GM12878 (cell line): ENCODE results near the gene UVSSA. TPM values are rescaled to one million over a fixed set of nuclear protein-coding genes. Genes with fewer than 3 reads are reported as not detected.

Source experiments
- ATAC-seq: fragments of 200-7000 bp; cut with Tn5 transposase; 3 replicates; pipeline ENCODE4 v1.9.1; 2020; ENCODE audit warnings: mild to moderate bottlenecking, moderate library complexity
- BruUV-seq: library from RNA; stranded (reverse); fragments of 400-500 nt; replicated peaks from 2 replicates; lab custom pipeline; 2021; lab: Mats Ljungman, UMichigan
- CTCF ChIA-PET: fragments of 300-600 bp; sonication (Branson Sonifier 250); formaldehyde crosslinking; extraction: SDS; loops from one replicate; lab custom pipeline; 2021; ENCODE audit warnings: inconsistent platforms; lab: Yijun Ruan, JAX
- POLR2A ChIA-PET: fragments of 350-600 bp; formaldehyde crosslinking; extraction: SDS; loops from one replicate; lab custom pipeline; 2021; ENCODE audit warnings: inconsistent platforms; lab: Charles Lee
- RAD21 ChIA-PET: fragments of 300-600 bp; sonication (Branson Sonifier 250); formaldehyde crosslinking; loops from one replicate; lab custom pipeline; 2023; ENCODE audit warnings: antibody characterized with exemption; ENCODE audit not compliant: unreplicated experiment; lab: Charles Lee
- SMC1A ChIA-PET: fragments of 300-600 bp; sonication (Branson Sonifier 250); formaldehyde crosslinking; loops from one replicate; lab custom pipeline; 2023; ENCODE audit not compliant: unreplicated experiment, uncharacterized antibody; lab: Charles Lee
- DNase-seq: peaks from one replicate; pipeline ENCODE4 v3.0.0-alpha.2; 2011; ENCODE audit warnings: low read depth, low spot score
- FAIRE-seq: peaks from 3 replicates; lab custom pipeline; 2011; peaks lifted over from hg19 to GRCh38; lab: Jason Lieb, UNC
- H2AFZ ChIP-seq: 2 replicates; pipeline ENCODE4 v1.6.0; 2011; ENCODE audit warnings: low read depth, low read length, control low read depth; ENCODE audit not compliant: control insufficient read depth
- H3K27ac ChIP-seq: 2 replicates; pipeline ENCODE4 v1.5.1; 2011; ENCODE audit warnings: control low read depth; ENCODE audit not compliant: control insufficient read depth, insufficient read depth
- H3K27me3 ChIP-seq, 2 experiments: replicated peaks in 1 of 2; 2 replicates each; pipeline versions ENCODE4 v1.6.0 to v1.6.1; 2011; ENCODE audit warnings: low read length in 1 of 2; ENCODE audit not compliant: control insufficient read depth in 2 of 2, insufficient read depth in 2 of 2
- H3K36me3 ChIP-seq, 2 experiments: 2 replicates each; pipeline ENCODE4 v1.5.1; 2011; ENCODE audit warnings: low read length in 1 of 2; ENCODE audit not compliant: control insufficient read depth in 2 of 2, insufficient read depth in 2 of 2
- H3K4me1 ChIP-seq: 2 replicates; pipeline ENCODE4 v1.6.1; 2011; ENCODE audit warnings: mild to moderate bottlenecking, low read length, moderate library complexity, mixed read lengths; ENCODE audit not compliant: control insufficient read depth, insufficient read depth
- H3K4me2 ChIP-seq: 2 replicates; pipeline ENCODE4 v1.6.0; 2011; ENCODE audit warnings: control low read depth; ENCODE audit not compliant: control insufficient read depth, insufficient read depth
- H3K4me3 ChIP-seq: fragments of 200-600 bp; sonication (generic); 2 replicates; pipeline ENCODE4 v1.5.1; 2016
- H3K79me2 ChIP-seq: 2 replicates; pipeline ENCODE4 v1.6.0; 2011; ENCODE audit warnings: low read length; ENCODE audit not compliant: control insufficient read depth, insufficient read depth
- H3K9ac ChIP-seq: 2 replicates; pipeline ENCODE4 v1.8.0; 2011; ENCODE audit warnings: low read length, control low read depth, mixed read lengths; ENCODE audit not compliant: control insufficient read depth, insufficient read depth
- H3K9me3 ChIP-seq: replicated peaks from 3 replicates; pipeline ENCODE4 v1.5.1; 2011; ENCODE audit warnings: mild to moderate bottlenecking, low read length; ENCODE audit not compliant: control insufficient read depth, insufficient read depth
- H4K20me1 ChIP-seq: 2 replicates; pipeline ENCODE4 v1.6.0; 2011; ENCODE audit not compliant: control insufficient read depth, insufficient read depth
- BHLHE40 ChIP-seq, 2 experiments: fragments of 450-650 bp in 1 of 2; IDR thresholded peaks; 2 replicates each; pipeline ENCODE4 v1.6.1; 2011 to 2017; ENCODE audit warnings: low read depth in 2 of 2, borderline replicate concordance in 1 of 2, improper control_type of control experiment in 1 of 2, low read length in 1 of 2, mild to moderate bottlenecking in 1 of 2
- CREB1 ChIP-seq: IDR thresholded peaks from 2 replicates; pipeline ENCODE4 v1.6.1; 2012; ENCODE audit warnings: low read depth, mild to moderate bottlenecking, inconsistent platforms
- EZH2 ChIP-seq: IDR thresholded peaks from 2 replicates; pipeline ENCODE4 v1.6.1; 2012; ENCODE audit warnings: low read depth, mild to moderate bottlenecking, control low read depth, inconsistent platforms, low read length, borderline replicate concordance; ENCODE audit not compliant: control insufficient read depth
- FOS ChIP-seq: IDR thresholded peaks from 3 replicates; pipeline ENCODE4 v1.6.1; 2011; ENCODE audit warnings: borderline replicate concordance; ENCODE audit not compliant: insufficient read length; ENCODE audit errors: extremely low read depth
- MEF2B ChIP-seq: fragments of 450-650 bp; IDR thresholded peaks from 2 replicates; pipeline ENCODE4 v1.6.1; 2018; ENCODE audit warnings: mild to moderate bottlenecking, moderate library complexity; ENCODE audit not compliant: partially characterized antibody, poor library complexity, severe bottlenecking
- MTA2 ChIP-seq: fragments of 450-650 bp; IDR thresholded peaks from 2 replicates; pipeline ENCODE4 v1.6.1; 2016; ENCODE audit warnings: low read depth, mild to moderate bottlenecking, moderate library complexity
- MXI1 ChIP-seq: fragments of 150-350 bp; IDR thresholded peaks from 2 replicates; pipeline ENCODE4 v1.6.1; 2011; ENCODE audit warnings: low read depth, mild to moderate bottlenecking, inconsistent platforms, low read length, improper control_type of control experiment
- NR2C2 ChIP-seq: IDR thresholded peaks from 2 replicates; pipeline ENCODE4 v1.6.1; 2011; ENCODE audit warnings: borderline replicate concordance, low read depth; ENCODE audit not compliant: control insufficient read depth, insufficient read length
- RFX5 ChIP-seq: IDR thresholded peaks from 2 replicates; pipeline ENCODE4 v1.6.1; 2011; ENCODE audit warnings: low read depth, low read length, improper control_type of control experiment
- SREBF2 ChIP-seq: IDR thresholded peaks from 2 replicates; pipeline ENCODE4 v1.6.1; 2012; ENCODE audit warnings: mild to moderate bottlenecking, low read length
- SUPT20H ChIP-seq: IDR thresholded peaks from 2 replicates; pipeline ENCODE4 v1.6.1; 2011; ENCODE audit warnings: low read depth, mild to moderate bottlenecking, low read length, moderate library complexity, borderline replicate concordance; ENCODE audit not compliant: control insufficient read depth
- WRNIP1 ChIP-seq: IDR thresholded peaks from 2 replicates; pipeline ENCODE4 v1.6.1; 2011; ENCODE audit warnings: low read depth, low read length, improper control_type of control experiment, borderline replicate concordance
- YY1 ChIP-seq: IDR thresholded peaks from 2 replicates; pipeline ENCODE4 v1.6.1; 2011; ENCODE audit warnings: low read depth, mild to moderate bottlenecking, low read length
- ZNF622 ChIP-seq: fragments of 450-650 bp; IDR thresholded peaks from 2 replicates; pipeline ENCODE4 v1.6.1; 2017; ENCODE audit warnings: mild to moderate bottlenecking, inconsistent platforms
- WGBS: methylation state at CpG from one replicate; pipeline ENCODE4 v1.1.6; 2016; ENCODE audit warnings: low lambda C conversion rate; ENCODE audit not compliant: insufficient replicate concordance, insufficient coverage; ENCODE audit errors: missing lambda C conversion rate; 5-methylcytosine and 5-hydroxymethylcytosine counted together
- in situ Hi-C: fragments of 300-500 bp; cut with MboI; formaldehyde crosslinking; loops from 9 replicates; pipeline ENCODE4 v1.14.3; 2018; ENCODE audit warnings: mixed read lengths
- intact Hi-C: fragments of 100-400 bp; cut with micrococcal nuclease; formaldehyde crosslinking; loops from one replicate; pipeline ENCODE4 v1.14.2; 2022; ENCODE audit not compliant: unreplicated experiment
- polyA plus RNA-seq, 11 experiments: library from polyadenylated mRNA; depleted of rRNA in 4 of 11; unstranded in 6 of 11; stranded (reverse) in 5 of 11; fragments of >200 nt; fragmentation: Nextera tagmentation in 4 of 11; fragmentation: Illumina TruSeq in 1 of 11; extraction: Ambion mirVana in 4 of 11; extraction: Trizol in 1 of 11; gene quantifications; 1 replicate in 1 of 11; 2 replicates in 10 of 11; pipeline versions ENCODE4 v1.2.1 to v1.2.3, GENCODE V29; 2011 to 2016; ENCODE audit warnings: inconsistent platforms in 2 of 11, missing spikeins in 2 of 11, low read depth in 1 of 11
- total RNA-seq, 4 experiments: library from RNA; depleted of rRNA in 3 of 4; stranded (reverse); fragments of >200 nt in 3 of 4; fragmentation: Illumina TruSeq in 1 of 4; extraction: Trizol in 1 of 4; gene quantifications; 2 replicates each; pipeline versions ENCODE4 v1.2.1 to v1.2.3, GENCODE V29; 2013 to 2021
- TF ChIP-seq, protein P1 (sequence below): fragments of 450-650 bp; IDR thresholded peaks from 2 replicates; pipeline ENCODE4 v1.6.1; 2017; ENCODE audit warnings: borderline replicate concordance
- TF ChIP-seq, protein P2 (sequence below): fragments of 450-650 bp; IDR thresholded peaks from 2 replicates; pipeline ENCODE4 v1.6.1; 2014; ENCODE audit warnings: mild to moderate bottlenecking
- TF ChIP-seq, protein P3 (sequence below): IDR thresholded peaks from 2 replicates; pipeline ENCODE4 v1.6.1; 2012; ENCODE audit warnings: low read depth, low read length, improper control_type of control experiment
- TF ChIP-seq, protein P4 (sequence below): IDR thresholded peaks from 2 replicates; pipeline ENCODE4 v1.6.1; 2011; ENCODE audit warnings: low read depth, low read length, improper control_type of control experiment, borderline replicate concordance

UVSSA gene
- total and polyA plus RNA-seq, 10 of the 15 experiments (the other 5 are each of a cell fraction or from before 2014, with no cell fraction given), result 0.34 to 16.8 (median 3.6) TPM

DNA sequence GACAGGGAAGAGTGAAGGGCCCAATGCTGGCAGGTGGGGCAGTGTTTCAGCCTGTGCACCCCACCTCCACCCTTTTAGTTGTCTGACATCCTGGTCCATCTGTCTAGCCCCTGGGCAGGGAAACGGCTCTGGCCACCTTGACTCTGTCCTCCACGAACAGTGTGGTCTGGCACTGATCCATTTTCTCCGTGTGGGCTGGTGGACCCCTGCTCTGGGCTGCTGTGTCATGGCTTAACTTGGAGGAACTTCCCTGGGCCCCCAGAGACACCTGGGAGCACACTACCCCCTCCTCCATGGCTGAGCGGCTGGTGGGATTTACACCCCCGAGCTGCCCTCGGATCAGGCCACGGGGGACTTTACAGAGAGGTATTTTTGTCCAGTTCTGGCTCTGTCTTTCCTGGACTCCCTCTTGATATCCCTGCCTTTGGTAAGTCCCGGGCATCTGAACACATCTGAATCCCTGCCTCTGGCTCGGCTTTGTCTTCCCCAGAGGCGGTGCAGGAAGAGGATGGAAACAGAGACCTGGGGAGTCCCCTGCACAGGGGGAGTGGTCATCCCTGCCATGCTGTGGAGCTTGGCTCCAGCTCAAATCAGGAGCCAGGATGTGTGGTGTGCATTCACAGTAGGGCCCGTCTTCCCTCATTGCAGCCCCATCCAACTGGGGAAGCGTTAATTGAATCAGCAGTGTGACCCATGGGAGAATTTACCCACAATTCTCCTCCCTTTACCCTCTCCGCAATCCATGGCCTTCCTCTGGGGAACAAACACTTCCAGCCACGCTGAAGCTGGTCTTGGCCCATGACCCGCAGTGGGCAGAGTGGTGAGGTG lies 65.6 kb downstream of the UVSSA start:
- ATAC-seq, result no peak
- CTCF ChIA-PET, result no interaction called here

More for the DNA sequence above, 65.6 kb downstream of the UVSSA start:
- no peak overlapping the region for H3K4me3 ChIP-seq
- no peaks in the 10 kb centered on the region for H3K36me3 ChIP-seq
- no peak overlapping the region for H3K27ac ChIP-seq
- DNase-seq (no peak), FAIRE-seq (no peak)
- no peaks in the 10 kb centered on the region for H3K4me1 ChIP-seq
- no peaks in the 10 kb centered on the region for H4K20me1 ChIP-seq
- ChIA-PET POLR2A (no interaction called here), RAD21 (no interaction called here), SMC1A (no interaction called here)
- no peaks in the 10 kb centered on the region for H3K27me3 ChIP-seq
- H2AFZ ChIP-seq, result no peak overlapping the region
- TF ChIP-seq, protein P1, sequence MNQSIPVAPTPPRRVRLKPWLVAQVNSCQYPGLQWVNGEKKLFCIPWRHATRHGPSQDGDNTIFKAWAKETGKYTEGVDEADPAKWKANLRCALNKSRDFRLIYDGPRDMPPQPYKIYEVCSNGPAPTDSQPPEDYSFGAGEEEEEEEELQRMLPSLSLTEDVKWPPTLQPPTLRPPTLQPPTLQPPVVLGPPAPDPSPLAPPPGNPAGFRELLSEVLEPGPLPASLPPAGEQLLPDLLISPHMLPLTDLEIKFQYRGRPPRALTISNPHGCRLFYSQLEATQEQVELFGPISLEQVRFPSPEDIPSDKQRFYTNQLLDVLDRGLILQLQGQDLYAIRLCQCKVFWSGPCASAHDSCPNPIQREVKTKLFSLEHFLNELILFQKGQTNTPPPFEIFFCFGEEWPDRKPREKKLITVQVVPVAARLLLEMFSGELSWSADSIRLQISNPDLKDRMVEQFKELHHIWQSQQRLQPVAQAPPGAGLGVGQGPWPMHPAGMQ, result no peak
- TF ChIP-seq SREBF2 (no peak), WRNIP1 (no peak), MEF2B (no peak), YY1 (no peak), SUPT20H (no peak), CREB1 (no peak), MXI1 (no peak), FOS (no peak), EZH2 (no peak), MTA2 (no peak), ZNF622 (no peak), BHLHE40 (IDR thresholded peaks at IDR 0.05; ENCODE audit: borderline replicate concordance in 1 of 2, low read depth in 2 of 2, low read length in 1 of 2) (no peak), RFX5 (no peak), NR2C2 (no peak)
- TF ChIP-seq, protein P2, sequence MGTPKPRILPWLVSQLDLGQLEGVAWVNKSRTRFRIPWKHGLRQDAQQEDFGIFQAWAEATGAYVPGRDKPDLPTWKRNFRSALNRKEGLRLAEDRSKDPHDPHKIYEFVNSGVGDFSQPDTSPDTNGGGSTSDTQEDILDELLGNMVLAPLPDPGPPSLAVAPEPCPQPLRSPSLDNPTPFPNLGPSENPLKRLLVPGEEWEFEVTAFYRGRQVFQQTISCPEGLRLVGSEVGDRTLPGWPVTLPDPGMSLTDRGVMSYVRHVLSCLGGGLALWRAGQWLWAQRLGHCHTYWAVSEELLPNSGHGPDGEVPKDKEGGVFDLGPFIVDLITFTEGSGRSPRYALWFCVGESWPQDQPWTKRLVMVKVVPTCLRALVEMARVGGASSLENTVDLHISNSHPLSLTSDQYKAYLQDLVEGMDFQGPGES, result no peak
- TF ChIP-seq, protein P3, sequence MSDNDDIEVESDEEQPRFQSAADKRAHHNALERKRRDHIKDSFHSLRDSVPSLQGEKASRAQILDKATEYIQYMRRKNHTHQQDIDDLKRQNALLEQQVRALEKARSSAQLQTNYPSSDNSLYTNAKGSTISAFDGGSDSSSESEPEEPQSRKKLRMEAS, result no peak
- TF ChIP-seq, protein P4, sequence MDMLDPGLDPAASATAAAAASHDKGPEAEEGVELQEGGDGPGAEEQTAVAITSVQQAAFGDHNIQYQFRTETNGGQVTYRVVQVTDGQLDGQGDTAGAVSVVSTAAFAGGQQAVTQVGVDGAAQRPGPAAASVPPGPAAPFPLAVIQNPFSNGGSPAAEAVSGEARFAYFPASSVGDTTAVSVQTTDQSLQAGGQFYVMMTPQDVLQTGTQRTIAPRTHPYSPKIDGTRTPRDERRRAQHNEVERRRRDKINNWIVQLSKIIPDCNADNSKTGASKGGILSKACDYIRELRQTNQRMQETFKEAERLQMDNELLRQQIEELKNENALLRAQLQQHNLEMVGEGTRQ, result no peak
- H3K4me2 ChIP-seq, result no peak overlapping the region
- no peaks in the 10 kb centered on the region for H3K79me2 ChIP-seq
- WGBS, result 31% methylated on average over 15 of the region's 15 CpGs
- H3K9ac ChIP-seq, result no peak overlapping the region
- in situ Hi-C loops (no loop called here), intact Hi-C loops (no loop called here)
- H3K9me3 ChIP-seq, result no peaks in the 10 kb centered on the region; the same call in 2 of the 3 replicates
- BruUV-seq, result no TSS peak
